Smooth muscle cell of trachea (primary cell): ENCODE measurements around the gene LRP6. TPM values are rescaled to one million over a fixed set of nuclear protein-coding genes. Genes with fewer than 3 reads are reported as not detected.

Experiments
- total RNA-seq: library from RNA; depleted of rRNA; stranded (reverse); fragments of >200 nt; gene quantifications from 2 replicates; pipeline ENCODE4 v1.2.1, GENCODE V29; 2014

Gene LRP6
- 58.3 and 59.5 TPM in 2 replicates for total RNA-seq

DNA sequence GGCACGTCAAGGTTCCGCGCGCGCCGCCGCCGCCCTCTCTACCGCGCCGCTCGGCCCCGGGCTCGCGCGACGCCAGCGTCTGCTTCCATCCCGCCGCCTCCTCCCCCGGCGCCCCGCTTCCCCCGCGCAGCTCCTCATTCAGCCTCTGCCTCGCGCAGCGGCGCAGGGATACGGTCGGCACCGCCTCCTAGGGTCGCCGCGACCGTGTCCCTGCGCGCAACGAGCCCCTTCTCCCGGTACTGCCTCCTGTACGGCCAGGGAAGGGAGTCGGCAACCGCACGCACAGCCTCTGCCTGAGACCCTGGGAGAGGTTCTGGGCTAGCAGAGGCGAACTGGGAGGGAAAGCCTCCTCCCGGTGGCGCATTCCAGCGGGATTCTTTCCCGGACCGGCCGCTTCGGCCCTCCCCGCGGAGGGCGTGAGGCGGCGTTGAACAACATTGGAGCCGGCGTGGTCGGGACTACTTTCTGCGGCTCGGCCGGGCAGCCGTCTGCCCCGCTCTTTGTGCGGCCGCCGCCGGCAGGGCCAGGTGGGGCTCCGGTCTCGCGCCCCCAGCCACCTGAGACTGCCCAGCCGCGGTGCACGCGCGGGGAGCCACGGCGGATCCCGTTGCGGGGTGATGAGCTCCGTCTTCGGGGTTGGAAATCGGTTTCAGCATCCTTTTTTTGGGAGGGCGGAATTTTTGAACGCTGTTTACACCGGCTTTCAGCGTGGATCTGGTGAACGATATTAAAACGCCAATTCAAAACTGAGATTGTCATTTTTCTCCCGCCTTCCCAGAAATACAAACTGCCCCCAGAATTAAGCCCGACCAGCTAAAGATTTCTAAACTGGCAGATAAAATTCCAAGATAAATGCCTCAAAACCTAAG lies at the start of gene LRP6:
TSS of gene LRP6 (minus strand) at position 172 of the 869 bp plus-strand sequence. CDS start 309 bp downstream, outside the sequence.

DNA sequence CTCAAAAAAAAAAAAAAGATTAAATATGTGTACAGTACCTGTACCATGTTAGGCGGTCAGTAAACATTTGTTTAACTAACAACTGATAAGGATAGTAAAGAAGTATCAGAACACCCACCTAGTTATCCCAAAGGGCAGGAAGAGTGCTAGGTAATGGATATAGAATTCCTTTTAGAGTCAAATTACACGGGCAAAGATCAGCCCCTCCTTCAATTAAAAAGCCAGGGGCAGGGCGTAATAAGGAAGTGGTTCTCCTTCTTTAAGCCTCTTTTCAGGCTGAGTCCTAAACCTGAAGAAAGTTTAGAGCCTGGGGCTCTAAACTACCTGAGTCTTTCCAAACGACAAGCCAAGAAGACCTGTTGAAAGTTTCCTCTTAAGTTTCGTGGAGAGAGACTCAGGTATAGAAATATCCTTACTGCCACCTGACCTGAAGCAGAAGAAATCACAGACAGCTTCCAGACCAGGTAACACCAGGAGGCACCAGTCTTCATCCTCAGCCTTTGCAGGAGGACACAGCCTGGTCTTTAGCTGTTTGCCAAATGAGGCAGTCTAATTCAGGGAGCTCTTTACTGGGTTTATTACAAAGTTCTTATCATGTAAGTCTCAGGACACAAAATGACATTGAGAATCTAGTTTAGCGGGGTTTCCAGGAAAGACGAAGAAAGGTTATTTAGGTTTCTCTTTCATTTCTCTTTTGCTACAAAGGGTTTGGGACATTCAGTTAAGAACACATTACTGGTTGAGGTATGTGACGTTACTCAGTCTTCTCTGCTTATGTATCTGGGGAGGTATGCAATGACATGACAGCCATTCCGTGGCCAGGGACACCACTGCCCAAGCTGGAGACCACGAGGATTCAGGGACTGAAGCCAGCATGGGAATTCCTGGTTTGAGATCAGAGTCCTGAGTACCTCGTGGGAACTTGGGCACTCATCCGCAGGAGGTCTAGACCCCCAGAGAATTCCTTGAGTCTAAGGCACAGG lies 195.9 kb downstream of the LRP6 start, which contains the start of gene BCL2L14:
TSS of gene BCL2L14 (plus strand) at position 266 of the 983 bp plus-strand sequence. CDS start 8,367 bp downstream, outside the sequence.

Other genes with a start within 250 kb of the LRP6 start
- not detected in 2 replicates for gene BCL2L14, start 196.1 kb downstream of the LRP6 start, total RNA-seq
- 2.8 and 3.0 TPM in 2 replicates for gene MANSC1, start 83.2 kb upstream of the LRP6 start, total RNA-seq
- gene BORCS5, start 90.0 kb upstream of the LRP6 start, total RNA-seq: 21.1 and 34.4 TPM in 2 replicates